HG03139 (cell line): ENCODE measurements around the gene FAM120A.
"Not testable (repeated sequence)": the region's sequence is repeated elsewhere in the genome, so short reads cannot be mapped to it uniquely, and the experiment has no call there.

Experiments used
- ATAC-seq: cut with Tn5 transposase; IDR thresholded peaks from one replicate; pipeline ENCODE4 v1.9.1; 2021; ENCODE audit not compliant: unreplicated experiment

The FAM120A gene

GRCh38 chr9:93508207-93508606 is 56.7 kb downstream of the FAM120A start:
- ATAC-seq = no peak

DNA sequence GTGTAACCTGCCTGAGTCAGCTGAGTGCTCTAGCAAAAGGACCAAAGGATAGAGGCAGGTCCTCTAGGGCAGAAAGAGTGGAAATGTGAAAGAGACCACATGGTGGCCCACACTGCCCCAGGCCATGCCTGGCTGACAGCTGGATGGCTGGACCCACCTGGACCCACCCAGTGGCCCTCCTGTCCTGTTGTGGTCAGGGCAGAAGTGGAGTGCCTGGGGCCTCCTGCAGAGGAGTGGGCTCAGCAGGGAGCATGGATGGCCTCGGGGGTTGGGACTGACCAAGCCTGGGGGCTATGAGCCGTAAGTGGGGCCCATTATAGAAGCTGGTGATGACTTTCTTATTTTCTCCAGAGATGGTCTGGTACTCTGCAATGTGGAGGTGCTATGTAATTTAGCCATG is 57.6 kb downstream of the FAM120A start:
- no peak for ATAC-seq

DNA sequence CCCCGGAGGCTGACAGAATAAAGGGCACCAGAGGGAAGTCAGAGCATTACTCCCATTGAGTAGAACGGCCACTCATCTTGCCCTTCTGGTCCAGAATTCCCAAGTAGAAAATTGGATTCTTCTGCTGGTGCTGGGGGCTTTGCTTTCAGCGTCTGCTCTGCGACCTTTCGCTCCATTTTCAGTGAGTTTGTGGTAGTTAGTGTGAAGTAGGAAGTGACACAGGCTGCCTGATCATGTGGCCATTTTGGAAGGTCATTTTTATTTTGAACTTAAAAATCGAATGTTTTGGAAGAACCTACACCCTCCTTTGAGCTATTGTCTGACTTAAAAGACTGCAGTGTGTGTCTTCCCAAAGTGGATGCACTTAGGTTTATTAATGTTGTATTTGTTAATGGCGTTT is 58.6 kb downstream of the FAM120A start:
- ATAC-seq = no peak

GRCh38 chr9:93511228-93511627 is 59.7 kb downstream of the FAM120A start:
- not testable (repeated sequence) for ATAC-seq

GRCh38 chr9:93512170-93512812 is 60.8 kb downstream of the FAM120A start:
- not testable (repeated sequence) for ATAC-seq

GRCh38 chr9:93513606-93514005 is 62.1 kb downstream of the FAM120A start:
- no peak for ATAC-seq

DNA sequence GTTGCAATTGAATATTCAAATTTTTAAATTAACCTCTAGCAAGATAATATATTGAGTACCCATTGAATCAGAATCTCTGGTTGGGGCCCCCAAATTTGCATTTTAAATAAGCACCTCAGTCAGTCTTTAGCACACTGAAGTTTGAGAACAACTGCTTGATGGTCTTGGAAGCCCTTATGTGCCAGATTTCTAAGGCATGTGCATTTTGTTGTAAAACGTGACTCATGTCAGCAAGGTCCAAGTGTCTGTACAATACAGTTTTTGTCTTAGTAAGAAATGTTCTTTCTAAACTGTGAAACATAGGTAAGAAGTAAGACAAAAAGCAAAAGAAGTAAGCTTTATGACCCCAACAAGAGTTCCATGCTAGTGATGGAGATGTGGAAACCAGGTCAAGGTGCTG is 65.8 kb downstream of the FAM120A start:
- no peak for ATAC-seq

DNA sequence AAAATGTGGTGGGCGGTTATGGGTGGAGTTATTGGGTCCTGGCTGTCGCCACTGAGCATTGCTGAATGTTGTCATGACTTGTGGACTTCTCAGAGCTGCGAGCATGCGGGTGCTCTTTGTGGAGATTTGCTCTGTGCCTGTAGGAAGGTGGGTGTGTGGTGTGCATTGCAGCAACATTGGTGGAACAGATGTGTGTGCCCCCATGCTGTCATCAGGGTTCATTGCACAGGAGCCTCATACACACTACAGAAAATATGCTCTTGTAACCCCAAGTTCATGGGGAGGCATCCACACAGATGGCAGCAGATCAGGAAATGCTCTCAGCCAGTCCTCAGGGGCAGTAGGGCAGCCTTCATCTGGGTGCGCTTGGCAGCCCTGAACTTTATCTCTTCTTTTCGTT is 69.0 kb downstream of the FAM120A start:
- ATAC-seq = no peak

DNA sequence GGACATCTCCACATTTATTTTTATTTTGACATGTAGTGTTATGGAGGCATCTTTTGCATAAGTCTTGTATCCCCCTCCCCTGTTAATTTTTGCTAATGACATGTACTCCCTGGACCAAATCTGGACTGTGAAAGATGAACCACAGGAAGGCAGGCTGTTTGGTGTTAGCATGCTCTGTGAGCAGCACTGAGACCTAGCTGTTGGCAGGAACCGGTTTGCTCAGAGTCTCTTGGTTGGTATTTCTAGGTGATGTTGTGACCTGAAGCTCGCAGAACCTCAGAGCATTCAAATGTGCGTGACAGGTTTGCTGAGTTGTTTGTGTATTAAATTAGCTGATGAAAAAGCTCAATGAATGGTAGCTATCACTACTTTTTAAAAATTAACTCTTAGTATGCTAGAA is 71.3 kb downstream of the FAM120A start:
- ATAC-seq = no peak

GRCh38 chr9:93523518-93524144 is 72.1 kb downstream of the FAM120A start:
- ATAC-seq = no peak

GRCh38 chr9:93525476-93525875 is 74.0 kb downstream of the FAM120A start:
- ATAC-seq = no peak

- ATAC-seq = no peak
Observed at GRCh38 chr9:93531374-93531773, 79.9 kb downstream of the FAM120A start.

GRCh38 chr9:93532141-93532540 is 80.7 kb downstream of the FAM120A start:
- no peak for ATAC-seq

- no peak for ATAC-seq
Observed at GRCh38 chr9:93533863-93534262, 82.4 kb downstream of the FAM120A start.

DNA sequence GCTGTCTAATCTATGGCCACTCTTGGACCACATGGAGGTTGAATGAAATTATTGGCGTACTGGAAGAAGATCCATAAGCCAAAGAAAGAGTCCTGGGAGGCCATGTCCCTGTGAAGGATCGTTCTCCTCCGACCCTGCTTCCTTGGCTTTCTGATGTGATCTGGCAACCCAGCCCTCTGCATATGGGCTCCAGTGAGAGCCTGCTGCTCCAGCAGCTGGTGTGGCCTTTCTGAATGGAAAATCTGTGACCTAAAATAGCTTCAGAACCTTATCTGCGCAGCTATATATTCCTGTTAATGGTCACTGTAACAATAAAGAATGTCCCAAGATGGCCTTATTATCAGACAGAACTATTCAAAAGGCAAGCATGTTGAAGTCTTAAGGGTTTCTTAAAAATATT is 84.7 kb downstream of the FAM120A start:
- no peak for ATAC-seq

DNA sequence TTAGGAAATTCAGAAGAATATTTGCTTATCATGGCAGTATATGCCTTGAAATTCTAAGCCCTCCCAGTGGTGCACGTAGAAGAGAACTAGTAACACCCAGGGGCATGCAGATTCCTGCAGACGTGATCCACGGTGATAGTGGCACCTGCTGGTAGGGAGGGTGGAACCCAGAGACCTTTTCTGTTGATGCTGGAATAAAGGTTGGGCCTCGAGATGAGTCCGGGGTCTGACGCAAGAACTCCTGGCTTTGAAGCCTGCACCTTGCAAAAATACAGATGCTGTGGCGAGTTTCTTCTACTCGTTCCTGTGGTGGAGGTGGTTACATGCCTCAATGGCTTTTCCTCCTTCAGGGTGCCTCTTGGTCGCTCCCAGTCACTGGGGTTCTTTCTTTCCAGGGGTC is 85.4 kb downstream of the FAM120A start:
- no peak for ATAC-seq

- no peak for ATAC-seq
Observed at GRCh38 chr9:93540305-93540704, 88.8 kb downstream of the FAM120A start.

DNA sequence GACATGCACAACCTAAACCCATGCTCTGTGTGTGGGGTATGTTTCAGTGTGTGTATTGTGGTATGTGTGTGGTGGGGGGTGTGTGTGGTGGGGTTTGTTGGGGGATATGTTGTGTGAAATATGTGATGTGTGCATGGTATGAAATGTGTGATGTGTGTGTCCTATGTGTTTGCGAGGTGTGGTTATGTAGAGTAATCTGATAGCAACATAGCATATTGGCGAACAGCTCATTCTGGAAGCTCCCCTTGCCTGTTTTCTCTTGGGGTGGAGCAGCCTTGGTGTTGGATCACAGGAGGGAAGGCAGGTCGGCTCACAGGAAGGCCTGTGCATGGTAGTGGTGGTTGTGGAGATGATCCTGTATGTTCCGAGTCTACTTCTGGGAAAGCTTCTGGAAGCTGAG is 89.5 kb downstream of the FAM120A start:
- ATAC-seq = no peak

DNA sequence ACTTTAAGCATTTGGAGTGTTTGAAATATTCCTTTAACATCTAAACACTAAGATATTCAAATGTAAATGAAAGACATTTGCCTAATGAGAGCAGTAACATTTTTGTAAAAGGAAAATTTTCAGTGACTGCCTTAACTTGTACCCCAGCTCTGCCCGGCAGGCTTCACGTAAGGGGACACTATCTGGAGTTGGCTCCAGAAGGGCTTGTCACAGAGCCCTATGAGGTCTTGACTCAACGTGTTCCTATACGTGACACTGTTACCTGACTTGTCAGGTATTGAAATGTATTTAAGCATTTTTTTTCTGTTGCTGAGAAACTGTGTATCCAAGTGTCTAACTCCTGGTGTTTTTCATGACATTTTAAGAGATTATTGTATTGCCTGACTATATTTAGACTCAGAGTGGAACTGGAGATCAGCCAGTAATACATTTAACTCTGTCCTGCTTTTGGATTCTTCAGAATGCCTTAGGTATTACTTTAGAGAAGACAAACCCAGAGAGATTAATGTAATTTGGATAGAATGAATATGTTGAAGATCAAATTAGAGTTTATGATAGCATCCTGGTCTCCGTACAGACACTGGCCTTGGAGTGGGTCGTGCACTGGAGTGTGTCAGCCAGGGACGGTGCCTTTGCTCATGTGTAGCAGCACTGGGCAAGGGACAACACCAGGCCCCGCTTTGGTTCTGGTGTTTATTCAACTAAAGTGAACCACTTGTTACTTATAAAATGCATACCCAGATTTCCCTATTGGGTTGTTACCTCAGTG is 90.3 kb downstream of the FAM120A start:
- no peak for ATAC-seq

DNA sequence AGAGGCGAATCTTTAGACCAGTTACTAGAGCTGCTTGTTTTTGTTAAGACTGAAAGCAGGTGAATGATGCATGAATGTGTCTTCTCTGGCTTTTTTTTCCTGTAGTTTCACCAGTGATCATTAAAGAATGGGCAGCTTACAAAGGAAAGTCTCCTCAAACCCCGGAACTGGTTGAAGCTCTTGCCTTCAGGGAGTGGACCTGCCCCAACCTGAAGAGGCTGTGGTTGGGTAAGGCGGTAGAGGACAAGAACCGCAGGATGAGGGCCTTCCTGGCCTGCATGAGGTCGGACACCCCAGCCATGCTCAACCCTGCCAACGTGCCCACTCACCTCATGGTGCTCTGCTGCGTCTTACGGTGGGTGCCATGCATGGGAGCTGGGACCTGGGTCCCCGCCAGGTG is 91.6 kb downstream of the FAM120A start:
- no peak for ATAC-seq

DNA sequence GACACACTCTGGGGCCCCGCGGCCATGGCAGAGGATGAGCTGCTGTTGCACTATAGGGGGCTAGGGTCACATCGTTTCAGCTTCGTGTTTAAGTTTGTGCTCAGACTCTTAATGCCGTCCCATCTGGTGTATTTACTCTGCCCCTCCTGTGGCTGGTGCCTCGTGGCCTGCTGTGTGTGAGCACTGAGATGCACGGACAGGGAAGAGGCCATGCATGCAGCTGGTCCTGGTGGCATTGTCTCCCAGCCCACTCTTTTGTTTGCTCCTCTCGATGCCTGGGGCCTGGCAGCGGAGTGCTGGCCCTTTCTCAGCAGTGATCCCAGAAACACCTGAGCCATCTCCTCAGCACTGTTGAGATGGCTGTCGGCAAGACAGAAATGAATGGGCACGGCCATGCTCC is 94.9 kb downstream of the FAM120A start:
- ATAC-seq = no peak

- no peak for ATAC-seq
Observed at GRCh38 chr9:93549611-93550010, 98.1 kb downstream of the FAM120A start.
